ENCODE results near the gene CDC42SE2.

GRCh38 chr5:131400585-131400984, 136.7 kb downstream of the CDC42SE2 start:
- TF ChIP-seq MYC (IDR thresholded peaks at IDR 0.05; ENCODE audit: low read depth, low read length): no peak
- TF ChIP-seq CTCF (IDR thresholded peaks at IDR 0.05; ENCODE audit: low read depth, low read length): no peak
- no peak for TF ChIP-seq POLR2A (IDR thresholded peaks at IDR 0.05; ENCODE audit: extremely low read depth, insufficient read length)
- TF ChIP-seq MAX (IDR thresholded peaks at IDR 0.05; ENCODE audit: low read depth, low read length): no peak

All from NB4 (cell line).